ENCODE measurements around the gene STAG1.

STAG1 gene

DNA sequence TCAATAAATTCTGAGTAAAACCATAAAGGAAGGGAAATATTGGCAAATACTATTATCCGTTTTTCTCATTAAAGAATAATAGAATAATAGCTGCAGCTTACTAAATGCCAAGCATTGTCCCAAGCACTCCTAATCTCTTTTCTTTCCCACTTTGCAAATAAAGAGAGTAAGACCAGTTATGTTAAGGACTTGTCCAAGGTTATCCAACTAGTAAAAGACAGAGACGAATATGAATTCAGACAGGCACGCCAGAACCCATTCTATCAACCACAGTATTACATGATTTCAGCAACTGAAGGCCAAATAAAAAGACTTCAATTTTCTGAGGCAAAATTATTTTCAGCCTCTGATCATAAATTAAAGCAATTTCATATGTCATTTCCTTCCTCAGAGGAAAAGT lies 235.5 kb downstream of the STAG1 start (continued):
- TF ChIP-seq ZNF707 (tag by site-specific recombination; IDR thresholded peaks at IDR 0.05), result no peak
- no peak for TF ChIP-seq SCRT1 (tag by site-specific recombination; IDR thresholded peaks at IDR 0.05; ENCODE audit: borderline replicate concordance)
- TF ChIP-seq ZNF843 (tag by site-specific recombination; IDR thresholded peaks at IDR 0.05), result no peak
- no peak for TF ChIP-seq ZXDB (tag by site-specific recombination; IDR thresholded peaks at IDR 0.05)
- TF ChIP-seq, protein P1, sequence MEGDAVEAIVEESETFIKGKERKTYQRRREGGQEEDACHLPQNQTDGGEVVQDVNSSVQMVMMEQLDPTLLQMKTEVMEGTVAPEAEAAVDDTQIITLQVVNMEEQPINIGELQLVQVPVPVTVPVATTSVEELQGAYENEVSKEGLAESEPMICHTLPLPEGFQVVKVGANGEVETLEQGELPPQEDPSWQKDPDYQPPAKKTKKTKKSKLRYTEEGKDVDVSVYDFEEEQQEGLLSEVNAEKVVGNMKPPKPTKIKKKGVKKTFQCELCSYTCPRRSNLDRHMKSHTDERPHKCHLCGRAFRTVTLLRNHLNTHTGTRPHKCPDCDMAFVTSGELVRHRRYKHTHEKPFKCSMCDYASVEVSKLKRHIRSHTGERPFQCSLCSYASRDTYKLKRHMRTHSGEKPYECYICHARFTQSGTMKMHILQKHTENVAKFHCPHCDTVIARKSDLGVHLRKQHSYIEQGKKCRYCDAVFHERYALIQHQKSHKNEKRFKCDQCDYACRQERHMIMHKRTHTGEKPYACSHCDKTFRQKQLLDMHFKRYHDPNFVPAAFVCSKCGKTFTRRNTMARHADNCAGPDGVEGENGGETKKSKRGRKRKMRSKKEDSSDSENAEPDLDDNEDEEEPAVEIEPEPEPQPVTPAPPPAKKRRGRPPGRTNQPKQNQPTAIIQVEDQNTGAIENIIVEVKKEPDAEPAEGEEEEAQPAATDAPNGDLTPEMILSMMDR (tag by site-specific recombination; IDR thresholded peaks at IDR 0.05), result no peak
- no peak for TF ChIP-seq SP2 (tag by site-specific recombination; IDR thresholded peaks at IDR 0.05)
- no peak for TF ChIP-seq ZNF292 (tag by site-specific recombination; IDR thresholded peaks at IDR 0.05; ENCODE audit: borderline replicate concordance, low read depth)
- no peak for TF ChIP-seq ZNF266 (tag by site-specific recombination; IDR thresholded peaks at IDR 0.05; ENCODE audit: low read depth)
- TF ChIP-seq ZBTB7A (tag by site-specific recombination; IDR thresholded peaks at IDR 0.05; ENCODE audit: low read depth), result no peak

DNA sequence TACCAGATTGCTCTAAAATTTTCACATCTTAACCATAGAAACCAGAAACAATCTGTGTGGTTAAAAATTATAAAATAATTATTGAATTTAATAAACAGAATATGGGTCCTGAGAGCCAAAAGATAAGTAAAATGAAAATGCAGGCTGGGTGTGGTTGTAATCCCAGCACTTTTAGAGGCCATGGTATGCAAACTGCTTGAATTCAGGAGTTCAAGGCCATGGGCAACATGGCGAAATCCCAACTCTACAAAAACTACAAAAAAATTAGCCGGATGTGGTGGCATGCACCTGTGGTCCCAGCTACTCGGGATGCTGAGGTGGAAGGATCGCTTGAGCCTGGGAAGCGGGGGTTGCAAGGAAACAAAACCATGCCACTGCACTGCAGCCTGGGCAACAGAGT lies 236.1 kb downstream of the STAG1 start:
- POLR2A ChIA-PET, result no interaction called here

More for the DNA sequence above, 236.1 kb downstream of the STAG1 start:
- CTCF ChIA-PET, result no interaction called here
- Histone ChIP-seq H3K36me3 (ENCODE audit: control insufficient read depth in 2 of 2, insufficient read depth in 1 of 2, low read length in 2 of 2) (no peaks in the 10 kb centered on the region), H3K4me3 (ENCODE audit: low read depth, low read length) (no peak overlapping the region), H3K9me3 (ENCODE audit: control insufficient read depth, insufficient read depth, low read depth, low read length) (no peaks in the 10 kb centered on the region), H3K4me1 (ENCODE audit: control insufficient read depth, insufficient read depth, low read length) (no peaks in the 10 kb centered on the region), H3K27ac (ENCODE audit: extremely low read depth, low read depth, low read length) (no peak overlapping the region)
- TF ChIP-seq, protein P2, sequence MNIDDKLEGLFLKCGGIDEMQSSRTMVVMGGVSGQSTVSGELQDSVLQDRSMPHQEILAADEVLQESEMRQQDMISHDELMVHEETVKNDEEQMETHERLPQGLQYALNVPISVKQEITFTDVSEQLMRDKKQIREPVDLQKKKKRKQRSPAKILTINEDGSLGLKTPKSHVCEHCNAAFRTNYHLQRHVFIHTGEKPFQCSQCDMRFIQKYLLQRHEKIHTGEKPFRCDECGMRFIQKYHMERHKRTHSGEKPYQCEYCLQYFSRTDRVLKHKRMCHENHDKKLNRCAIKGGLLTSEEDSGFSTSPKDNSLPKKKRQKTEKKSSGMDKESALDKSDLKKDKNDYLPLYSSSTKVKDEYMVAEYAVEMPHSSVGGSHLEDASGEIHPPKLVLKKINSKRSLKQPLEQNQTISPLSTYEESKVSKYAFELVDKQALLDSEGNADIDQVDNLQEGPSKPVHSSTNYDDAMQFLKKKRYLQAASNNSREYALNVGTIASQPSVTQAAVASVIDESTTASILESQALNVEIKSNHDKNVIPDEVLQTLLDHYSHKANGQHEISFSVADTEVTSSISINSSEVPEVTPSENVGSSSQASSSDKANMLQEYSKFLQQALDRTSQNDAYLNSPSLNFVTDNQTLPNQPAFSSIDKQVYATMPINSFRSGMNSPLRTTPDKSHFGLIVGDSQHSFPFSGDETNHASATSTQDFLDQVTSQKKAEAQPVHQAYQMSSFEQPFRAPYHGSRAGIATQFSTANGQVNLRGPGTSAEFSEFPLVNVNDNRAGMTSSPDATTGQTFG (tag by site-specific recombination; IDR thresholded peaks at IDR 0.05; ENCODE audit: borderline replicate concordance), result no peak
- TF ChIP-seq GFI1B (tag by site-specific recombination; IDR thresholded peaks at IDR 0.05), result no peak
- TF ChIP-seq ZNF596 (tag by site-specific recombination; IDR thresholded peaks at IDR 0.05), result no peak
- TF ChIP-seq ZNF391 (tag by site-specific recombination; IDR thresholded peaks at IDR 0.05; ENCODE audit: borderline replicate concordance, low read depth), result no peak
- TF ChIP-seq ZFP3 (tag by site-specific recombination; IDR thresholded peaks at IDR 0.05; ENCODE audit: low read depth), result no peak
- TF ChIP-seq ZNF366 (tag by site-specific recombination; conservative IDR thresholded peaks at IDR 0.05), result no peak
- TF ChIP-seq, protein P3, sequence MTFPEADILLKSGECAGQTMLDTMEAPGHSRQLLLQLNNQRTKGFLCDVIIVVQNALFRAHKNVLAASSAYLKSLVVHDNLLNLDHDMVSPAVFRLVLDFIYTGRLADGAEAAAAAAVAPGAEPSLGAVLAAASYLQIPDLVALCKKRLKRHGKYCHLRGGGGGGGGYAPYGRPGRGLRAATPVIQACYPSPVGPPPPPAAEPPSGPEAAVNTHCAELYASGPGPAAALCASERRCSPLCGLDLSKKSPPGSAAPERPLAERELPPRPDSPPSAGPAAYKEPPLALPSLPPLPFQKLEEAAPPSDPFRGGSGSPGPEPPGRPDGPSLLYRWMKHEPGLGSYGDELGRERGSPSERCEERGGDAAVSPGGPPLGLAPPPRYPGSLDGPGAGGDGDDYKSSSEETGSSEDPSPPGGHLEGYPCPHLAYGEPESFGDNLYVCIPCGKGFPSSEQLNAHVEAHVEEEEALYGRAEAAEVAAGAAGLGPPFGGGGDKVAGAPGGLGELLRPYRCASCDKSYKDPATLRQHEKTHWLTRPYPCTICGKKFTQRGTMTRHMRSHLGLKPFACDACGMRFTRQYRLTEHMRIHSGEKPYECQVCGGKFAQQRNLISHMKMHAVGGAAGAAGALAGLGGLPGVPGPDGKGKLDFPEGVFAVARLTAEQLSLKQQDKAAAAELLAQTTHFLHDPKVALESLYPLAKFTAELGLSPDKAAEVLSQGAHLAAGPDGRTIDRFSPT (tag by site-specific recombination; IDR thresholded peaks at IDR 0.05), result no peak
- TF ChIP-seq ZNF610 (tag by site-specific recombination; IDR thresholded peaks at IDR 0.05; ENCODE audit: borderline replicate concordance), result no peak
- no peak for TF ChIP-seq ZNF529 (tag by site-specific recombination; IDR thresholded peaks at IDR 0.05; ENCODE audit: insufficient replicate concordance)
- TF ChIP-seq, protein P4, sequence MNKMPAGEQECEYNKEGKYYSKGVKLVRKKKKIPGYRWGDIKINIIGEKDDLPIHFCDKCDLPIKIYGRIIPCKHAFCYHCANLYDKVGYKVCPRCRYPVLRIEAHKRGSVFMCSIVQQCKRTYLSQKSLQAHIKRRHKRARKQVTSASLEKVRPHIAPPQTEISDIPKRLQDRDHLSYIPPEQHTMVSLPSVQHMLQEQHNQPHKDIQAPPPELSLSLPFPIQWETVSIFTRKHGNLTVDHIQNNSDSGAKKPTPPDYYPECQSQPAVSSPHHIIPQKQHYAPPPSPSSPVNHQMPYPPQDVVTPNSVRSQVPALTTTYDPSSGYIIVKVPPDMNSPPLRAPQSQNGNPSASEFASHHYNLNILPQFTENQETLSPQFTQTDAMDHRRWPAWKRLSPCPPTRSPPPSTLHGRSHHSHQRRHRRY (tag by site-specific recombination; IDR thresholded peaks at IDR 0.05), result no peak
- TF ChIP-seq, protein P5, sequence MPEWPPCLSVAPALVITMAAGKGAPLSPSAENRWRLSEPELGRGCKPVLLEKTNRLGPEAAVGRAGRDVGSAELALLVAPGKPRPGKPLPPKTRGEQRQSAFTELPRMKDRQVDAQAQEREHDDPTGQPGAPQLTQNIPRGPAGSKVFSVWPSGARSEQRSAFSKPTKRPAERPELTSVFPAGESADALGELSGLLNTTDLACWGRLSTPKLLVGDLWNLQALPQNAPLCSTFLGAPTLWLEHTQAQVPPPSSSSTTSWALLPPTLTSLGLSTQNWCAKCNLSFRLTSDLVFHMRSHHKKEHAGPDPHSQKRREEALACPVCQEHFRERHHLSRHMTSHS (tag by site-specific recombination; IDR thresholded peaks at IDR 0.05), result no peak
- no peak for TF ChIP-seq ZNF785 (tag by site-specific recombination; IDR thresholded peaks at IDR 0.05)
- no peak for TF ChIP-seq ZNF701 (tag by site-specific recombination; IDR thresholded peaks at IDR 0.05)
- no peak for TF ChIP-seq GLIS1 (tag by site-specific recombination; IDR thresholded peaks at IDR 0.05)
- no peak for TF ChIP-seq EGR2 (tag by site-specific recombination; IDR thresholded peaks at IDR 0.05; ENCODE audit: low read depth)
- TF ChIP-seq ZNF549 (tag by site-specific recombination; IDR thresholded peaks at IDR 0.05), result no peak
- TF ChIP-seq ZNF23 (tag by site-specific recombination; IDR thresholded peaks at IDR 0.05; ENCODE audit: borderline replicate concordance), result no peak
- TF ChIP-seq, protein P6, sequence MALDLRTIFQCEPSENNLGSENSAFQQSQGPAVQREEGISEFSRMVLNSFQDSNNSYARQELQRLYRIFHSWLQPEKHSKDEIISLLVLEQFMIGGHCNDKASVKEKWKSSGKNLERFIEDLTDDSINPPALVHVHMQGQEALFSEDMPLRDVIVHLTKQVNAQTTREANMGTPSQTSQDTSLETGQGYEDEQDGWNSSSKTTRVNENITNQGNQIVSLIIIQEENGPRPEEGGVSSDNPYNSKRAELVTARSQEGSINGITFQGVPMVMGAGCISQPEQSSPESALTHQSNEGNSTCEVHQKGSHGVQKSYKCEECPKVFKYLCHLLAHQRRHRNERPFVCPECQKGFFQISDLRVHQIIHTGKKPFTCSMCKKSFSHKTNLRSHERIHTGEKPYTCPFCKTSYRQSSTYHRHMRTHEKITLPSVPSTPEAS (tag by site-specific recombination; IDR thresholded peaks at IDR 0.05), result no peak
